Activated T-cell treated with anti-CD3 and anti-CD28 coated beads, Interleukin-2, amount 50 U/mL, for 24 hours (primary cell): ENCODE data around the gene NUDCD3.
A peak's percentile ranks its signal among the peaks of the same experiment; 100 is the strongest.

Experiments
- DNase-seq: peaks from one replicate; pipeline ENCODE4 v3.0.0-alpha.2; 2020
- H3K27ac Mint-ChIP-seq: 2 replicates; pipeline ENCODE4 v1.8.0; 2020; ENCODE audit warnings: mild to moderate bottlenecking, mixed read lengths
- H3K27me3 Mint-ChIP-seq: 2 replicates; pipeline ENCODE4 v1.8.0; 2020; ENCODE audit warnings: mixed read lengths
- H3K36me3 Mint-ChIP-seq: 2 replicates; pipeline ENCODE4 v1.8.0; 2020; ENCODE audit warnings: low read depth, mixed read lengths
- H3K4me1 Mint-ChIP-seq: 2 replicates; pipeline ENCODE4 v1.8.0; 2020; ENCODE audit warnings: low read depth, mixed read lengths
- H3K4me3 Mint-ChIP-seq: 2 replicates; pipeline ENCODE4 v1.8.0; 2020; ENCODE audit warnings: mild to moderate bottlenecking, moderate library complexity, mixed read lengths
- H3K9me3 Mint-ChIP-seq: 2 replicates; pipeline ENCODE4 v1.8.0; 2020; ENCODE audit warnings: mixed read lengths

NUDCD3 gene

GRCh38 chr7:44498230-44498954 lies 7.9 kb upstream of the NUDCD3 start:
- H3K36me3 Mint-ChIP-seq, result no peaks in the 10 kb centered on the region
- H3K27me3 Mint-ChIP-seq, result no peaks in the 10 kb centered on the region
- no peaks in the 10 kb centered on the region for H3K4me1 Mint-ChIP-seq
- H3K9me3 Mint-ChIP-seq, result no peaks in the 10 kb centered on the region
- DNase-seq, result no peak
- no peak overlapping the region for H3K4me3 Mint-ChIP-seq
- no peak overlapping the region for H3K27ac Mint-ChIP-seq

DNA sequence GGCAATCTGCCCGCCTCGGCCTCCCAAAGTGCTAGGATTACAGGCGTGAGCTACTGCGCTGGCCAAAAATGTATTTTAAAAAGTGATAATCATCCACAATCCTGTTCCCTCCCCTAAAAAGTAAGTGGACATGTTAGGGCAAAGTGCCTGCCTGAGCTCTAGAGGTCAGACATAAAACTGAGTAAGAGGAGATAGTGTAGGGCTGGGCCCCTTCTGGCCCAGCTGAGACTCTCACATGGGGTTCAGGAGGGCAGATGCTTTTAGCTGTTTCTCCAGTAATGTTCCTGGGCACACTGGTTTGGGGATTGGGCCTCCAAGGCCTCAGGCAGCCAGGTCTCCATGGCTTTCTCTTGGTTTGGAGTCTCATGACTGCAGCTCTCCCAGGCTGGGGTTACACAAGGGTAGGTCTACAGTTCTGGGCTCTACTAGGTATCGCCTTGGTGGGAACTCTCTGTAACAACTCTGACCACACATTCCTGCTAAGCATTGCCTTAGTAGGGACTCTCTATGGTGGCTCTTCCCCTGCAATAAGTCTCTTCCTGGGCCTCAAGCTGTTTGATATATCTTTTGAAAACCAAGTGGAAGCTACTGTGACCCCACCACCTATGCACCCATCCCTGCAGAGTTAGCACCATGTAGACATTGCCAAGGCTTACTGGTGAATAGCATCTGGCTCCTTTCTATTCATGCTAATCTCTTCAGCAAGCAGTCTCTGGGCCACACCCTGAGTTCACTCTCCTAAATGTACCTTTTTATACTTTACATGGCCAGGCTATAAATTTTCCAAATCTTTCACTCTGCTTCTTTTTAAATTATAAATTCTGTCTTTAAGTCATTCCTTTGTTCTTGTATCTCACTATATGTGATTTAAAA lies 6.9 kb upstream of the NUDCD3 start:
- no peak for DNase-seq
- no peaks in the 10 kb centered on the region for H3K4me1 Mint-ChIP-seq
- no peaks in the 10 kb centered on the region for H3K27me3 Mint-ChIP-seq
- no peaks in the 10 kb centered on the region for H3K36me3 Mint-ChIP-seq
- no peaks in the 10 kb centered on the region for H3K9me3 Mint-ChIP-seq
- no peak overlapping the region for H3K27ac Mint-ChIP-seq
- no peak overlapping the region for H3K4me3 Mint-ChIP-seq

- H3K27ac Mint-ChIP-seq, result no peak overlapping the region
- H3K4me3 Mint-ChIP-seq, result no peak overlapping the region
- H3K36me3 Mint-ChIP-seq, result no peaks in the 10 kb centered on the region
- no peaks in the 10 kb centered on the region for H3K9me3 Mint-ChIP-seq
- H3K27me3 Mint-ChIP-seq, result no peaks in the 10 kb centered on the region
- H3K4me1 Mint-ChIP-seq, result peaks cover under 1% of the 10 kb centered on the region
- DNase-seq, result no peak
These were observed 5.9 kb upstream of the NUDCD3 start for GRCh38 chr7:44496385-44496784.

GRCh38 chr7:44494960-44495359 lies 4.5 kb upstream of the NUDCD3 start:
- no peak for DNase-seq
- no peaks in the 10 kb centered on the region for H3K9me3 Mint-ChIP-seq
- peaks cover 5% of the 10 kb centered on the region for H3K36me3 Mint-ChIP-seq
- no peak overlapping the region for H3K4me3 Mint-ChIP-seq
- H3K27me3 Mint-ChIP-seq, result no peaks in the 10 kb centered on the region
- no peak overlapping the region for H3K27ac Mint-ChIP-seq
- peaks cover 7% of the 10 kb centered on the region for H3K4me1 Mint-ChIP-seq

GRCh38 chr7:44491229-44491628 lies 771 bp upstream of the NUDCD3 start:
- Mint-ChIP-seq H3K9me3 (no peaks in the 10 kb centered on the region), H3K36me3 (peaks cover 30% of the 10 kb centered on the region), H3K27ac (peak overlapping the region; percentile 99), H3K4me3 (peak overlapping the region; percentile 88), H3K27me3 (no peaks in the 10 kb centered on the region), H3K4me1 (peaks cover 38% of the 10 kb centered on the region)
- no peak for DNase-seq

- no peaks in the 10 kb centered on the region for H3K9me3 Mint-ChIP-seq
- H3K4me1 Mint-ChIP-seq, result peaks cover 51% of the 10 kb centered on the region
- H3K27me3 Mint-ChIP-seq, result no peaks in the 10 kb centered on the region
- DNase-seq, result no peak
- peak overlapping the region; percentile 88 for H3K4me3 Mint-ChIP-seq
- H3K27ac Mint-ChIP-seq, result peak overlapping the region; percentile 99
- peaks cover 41% of the 10 kb centered on the region for H3K36me3 Mint-ChIP-seq
These were observed 505 bp downstream of the NUDCD3 start for GRCh38 chr7:44489955-44490350.

DNA sequence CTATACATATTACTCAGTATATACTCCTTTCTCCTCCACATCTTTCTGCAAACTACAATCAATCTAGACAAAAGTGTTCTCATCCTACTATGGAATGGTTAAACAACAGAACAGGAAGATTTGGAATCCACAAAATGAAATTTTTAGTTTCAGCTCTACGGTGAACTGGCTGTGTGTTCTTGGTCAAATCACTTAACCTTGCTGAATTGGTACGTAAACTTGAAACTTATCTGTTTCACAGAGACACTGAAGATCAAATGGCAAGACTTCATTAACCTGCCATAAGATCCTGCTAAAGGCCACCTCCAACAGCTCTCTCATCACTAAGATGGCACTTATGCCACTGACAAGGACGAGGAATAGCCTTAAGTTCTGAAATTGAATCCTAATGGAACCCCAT lies 1.5 kb downstream of the NUDCD3 start:
- peaks cover under 1% of the 10 kb centered on the region for H3K9me3 Mint-ChIP-seq
- peaks cover 51% of the 10 kb centered on the region for H3K36me3 Mint-ChIP-seq
- peak overlapping the region; percentile 99 for H3K27ac Mint-ChIP-seq
- DNase-seq, result no peak
- peaks cover 61% of the 10 kb centered on the region for H3K4me1 Mint-ChIP-seq
- peak overlapping the region; percentile 88 for H3K4me3 Mint-ChIP-seq
- no peaks in the 10 kb centered on the region for H3K27me3 Mint-ChIP-seq

GRCh38 chr7:44486693-44487092 lies 3.8 kb downstream of the NUDCD3 start:
- Mint-ChIP-seq H3K27me3 (no peaks in the 10 kb centered on the region), H3K9me3 (peaks cover 15% of the 10 kb centered on the region), H3K36me3 (peaks cover 74% of the 10 kb centered on the region), H3K4me1 (peaks cover 73% of the 10 kb centered on the region), H3K4me3 (no peak overlapping the region), H3K27ac (peak overlapping the region; percentile 6)
- DNase-seq, result no peak

DNA sequence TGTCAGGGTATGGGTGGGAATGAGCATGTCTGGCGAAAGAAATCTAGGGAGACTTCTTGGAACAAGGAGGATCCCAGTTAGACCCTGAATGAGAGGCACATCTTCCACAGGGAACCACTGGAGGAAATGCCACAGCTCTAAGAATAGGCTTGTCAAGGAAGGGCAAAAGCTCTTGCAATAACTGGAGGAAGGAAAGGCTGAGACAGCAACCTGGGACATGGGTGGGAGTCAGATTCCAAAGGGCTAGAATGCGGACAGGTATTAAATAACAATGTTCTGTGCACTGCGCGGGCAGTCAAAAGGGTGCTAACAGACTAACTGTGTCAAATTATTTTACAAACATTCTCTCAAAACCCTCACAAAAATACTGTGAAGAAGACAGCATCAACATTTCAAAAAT lies 4.5 kb downstream of the NUDCD3 start:
- Mint-ChIP-seq H3K9me3 (peaks cover 15% of the 10 kb centered on the region), H3K36me3 (peaks cover 81% of the 10 kb centered on the region), H3K27ac (no peak overlapping the region), H3K4me1 (peaks cover 70% of the 10 kb centered on the region), H3K27me3 (no peaks in the 10 kb centered on the region), H3K4me3 (no peak overlapping the region)
- no peak for DNase-seq

GRCh38 chr7:44484482-44485313 lies 5.8 kb downstream of the NUDCD3 start:
- peaks cover 15% of the 10 kb centered on the region for H3K9me3 Mint-ChIP-seq
- DNase-seq, result no peak
- H3K27ac Mint-ChIP-seq, result peak overlapping the region; percentile 16
- H3K36me3 Mint-ChIP-seq, result peaks cover 85% of the 10 kb centered on the region
- peaks cover 73% of the 10 kb centered on the region for H3K4me1 Mint-ChIP-seq
- no peaks in the 10 kb centered on the region for H3K27me3 Mint-ChIP-seq
- H3K4me3 Mint-ChIP-seq, result no peak overlapping the region

DNA sequence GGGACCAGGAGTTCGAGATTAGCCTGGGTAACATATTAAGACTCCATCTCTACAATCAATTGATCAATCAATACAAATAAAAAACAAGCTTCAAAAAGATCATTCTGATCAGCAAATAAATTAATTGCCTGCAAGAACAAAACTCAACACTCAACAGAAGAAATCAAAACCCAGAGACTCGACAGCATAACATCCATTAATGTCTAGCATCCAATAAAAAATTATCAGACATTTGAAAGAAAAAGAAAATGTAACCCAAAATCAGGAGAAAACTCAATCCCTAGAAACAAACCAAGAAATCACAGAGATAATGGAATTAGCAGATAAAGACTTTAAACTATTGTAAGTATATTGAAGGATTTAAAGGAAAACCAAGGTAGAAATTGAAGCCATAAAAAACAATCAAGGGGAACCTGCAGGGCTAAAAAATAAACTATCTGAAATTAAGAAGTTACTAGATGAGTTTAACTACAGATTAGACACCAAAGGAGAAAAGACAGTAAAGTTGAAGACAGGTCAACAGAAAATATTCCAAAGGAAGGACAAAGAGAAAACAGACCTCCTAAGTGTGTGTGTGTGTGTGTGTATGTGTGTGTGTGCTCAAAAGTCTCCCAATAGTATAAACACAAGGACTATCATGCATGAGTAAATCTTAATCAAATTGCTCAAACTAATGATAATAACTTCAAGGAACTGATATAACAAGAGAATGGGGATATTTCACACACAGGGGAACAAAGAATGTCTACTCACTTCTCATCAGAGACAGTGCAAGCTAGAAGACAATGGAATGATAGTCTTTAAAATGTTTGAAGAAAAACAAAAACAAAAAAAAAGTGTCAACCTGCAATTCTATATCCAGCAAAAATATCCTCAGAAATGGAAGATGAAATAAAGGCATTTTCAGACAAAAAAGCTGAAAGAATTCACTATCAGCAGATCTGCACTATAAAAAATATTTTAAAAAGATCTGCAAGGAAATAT lies 7.7 kb downstream of the NUDCD3 start:
- H3K36me3 Mint-ChIP-seq, result peaks cover 92% of the 10 kb centered on the region
- H3K4me1 Mint-ChIP-seq, result peaks cover 59% of the 10 kb centered on the region
- DNase-seq, result no peak
- H3K27ac Mint-ChIP-seq, result no peak overlapping the region
- no peak overlapping the region for H3K4me3 Mint-ChIP-seq
- peaks cover 15% of the 10 kb centered on the region for H3K9me3 Mint-ChIP-seq
- H3K27me3 Mint-ChIP-seq, result no peaks in the 10 kb centered on the region

- peaks cover 93% of the 10 kb centered on the region for H3K36me3 Mint-ChIP-seq
- peaks cover 6% of the 10 kb centered on the region for H3K9me3 Mint-ChIP-seq
- H3K4me1 Mint-ChIP-seq, result peaks cover 45% of the 10 kb centered on the region
- no peak for DNase-seq
- no peak overlapping the region for H3K4me3 Mint-ChIP-seq
- H3K27me3 Mint-ChIP-seq, result no peaks in the 10 kb centered on the region
- H3K27ac Mint-ChIP-seq, result no peak overlapping the region
These were observed 12.5 kb downstream of the NUDCD3 start for GRCh38 chr7:44477938-44478337.

DNA sequence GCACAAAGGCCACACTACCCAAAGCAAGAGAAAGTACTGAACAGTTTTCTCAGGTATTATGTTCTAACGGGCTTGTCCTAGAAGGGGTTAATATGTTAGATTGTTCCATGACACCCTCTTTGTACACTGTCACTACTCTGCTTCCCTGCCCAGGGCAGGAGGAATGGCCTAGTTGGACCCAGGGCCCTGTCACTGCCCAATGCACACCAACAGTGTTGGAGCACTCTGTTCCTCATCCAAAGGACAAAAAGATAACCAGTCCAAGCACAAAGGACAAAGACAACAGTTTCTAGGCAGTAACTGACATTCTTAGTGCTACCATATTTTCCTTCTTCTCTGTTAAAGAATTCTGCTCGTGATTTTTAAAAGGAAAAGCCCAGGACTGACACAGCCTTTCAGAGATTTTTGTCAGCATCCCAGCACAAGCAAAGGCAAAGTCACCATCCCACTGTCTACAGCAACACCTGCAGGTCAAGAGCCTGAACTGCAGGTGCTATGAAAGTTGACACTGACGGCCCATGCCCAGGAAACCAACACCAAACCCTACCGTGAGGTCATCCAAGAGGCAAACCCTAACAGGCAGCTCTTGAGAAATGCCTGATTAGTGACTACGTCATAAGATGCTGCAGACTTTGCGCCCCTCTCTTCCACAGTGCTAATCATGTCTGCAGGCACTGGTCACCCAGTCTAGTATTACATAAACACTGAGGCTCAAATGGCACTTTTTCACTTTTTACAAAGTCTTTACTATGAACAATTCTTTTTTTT lies 13.2 kb downstream of the NUDCD3 start:
- Mint-ChIP-seq H3K27me3 (no peaks in the 10 kb centered on the region), H3K36me3 (peaks cover 93% of the 10 kb centered on the region), H3K27ac (peak overlapping the region; percentile 16), H3K4me1 (peaks cover 43% of the 10 kb centered on the region), H3K9me3 (no peaks in the 10 kb centered on the region), H3K4me3 (no peak overlapping the region)
- DNase-seq, result peak; percentile 68
